D721Med (cell line): ENCODE data around the gene SPAG17.
A peak's percentile ranks its signal among the peaks of the same experiment; 100 is the strongest.

Experiments
- DNase-seq: peaks from one replicate; pipeline ENCODE4 v3.0.0; 2011; ENCODE audit warnings: low spot score; ENCODE audit not compliant: insufficient read length
- FAIRE-seq: peaks from 2 replicates; lab custom pipeline; 2011; peaks lifted over from hg19 to GRCh38; lab: Jason Lieb, UNC
- CTCF ChIP-seq: IDR thresholded peaks from 2 replicates; pipeline ENCODE4 v1.5.1; 2012; ENCODE audit warnings: mild to moderate bottlenecking, control low read depth; ENCODE audit not compliant: insufficient read depth; ENCODE audit errors: missing control alignments

SPAG17 gene

GRCh38 chr1:118090130-118090529, 94.9 kb downstream of the SPAG17 start:
- FAIRE-seq = no peak
- no peak for DNase-seq
- no peak for TF ChIP-seq CTCF

- FAIRE-seq = no peak
- no peak for TF ChIP-seq CTCF
- no peak for DNase-seq
These were observed 99.7 kb downstream of the SPAG17 start for GRCh38 chr1:118085365-118085764.

- no peak for DNase-seq
- FAIRE-seq = no peak
- TF ChIP-seq CTCF = no peak
These were observed 100.6 kb downstream of the SPAG17 start for GRCh38 chr1:118084400-118084799.

- no peak for TF ChIP-seq CTCF
- FAIRE-seq (no peak), DNase-seq (no peak)
These were observed 102.0 kb downstream of the SPAG17 start for GRCh38 chr1:118082984-118083383.

- FAIRE-seq (no peak), DNase-seq (no peak)
- no peak for TF ChIP-seq CTCF
These were observed 103.6 kb downstream of the SPAG17 start for GRCh38 chr1:118081387-118081786.

- TF ChIP-seq CTCF = peak; percentile 19
- DNase-seq = no peak
- FAIRE-seq = no peak
These were observed 107.5 kb downstream of the SPAG17 start for GRCh38 chr1:118077331-118078045.

- DNase-seq (no peak), FAIRE-seq (no peak)
- no peak for TF ChIP-seq CTCF
These were observed 109.9 kb downstream of the SPAG17 start for GRCh38 chr1:118075116-118075515.
